ENCODE measurements around the gene RNF224.
A peak's percentile ranks its signal among the peaks of the same experiment; 100 is the strongest.

Gene RNF224

GRCh38 chr9:137275203-137275587, 47.9 kb downstream of the RNF224 start:
- no peak for DNase-seq

- no peak for DNase-seq
Measured at GRCh38 chr9:137275588-137276472, 48.5 kb downstream of the RNF224 start.

GRCh38 chr9:137276473-137277328, 49.4 kb downstream of the RNF224 start:
- DNase-seq = no peak

GRCh38 chr9:137277329-137278041, 50.2 kb downstream of the RNF224 start, which contains the start of gene TOR4A:
Gene TOR4A, plus strand, starts transcription at chr9:137277726. Its CDS starts 964 bp downstream, at chr9:137278690.
- DNase-seq = peak; percentile 34 to 61

- DNase-seq = peak in 1 of 2 donors; percentile 13
Measured at GRCh38 chr9:137278061-137278701, 50.9 kb downstream of the RNF224 start.

Measured in CD4-positive, alpha-beta T cell treated with Interferon alpha-2 for 1 hour (primary cell).